ENCODE data around the gene ATP10A.
"Not testable (repeated sequence)": the region's sequence is repeated elsewhere in the genome, so short reads cannot be mapped to it uniquely, and the experiment has no call there.

The ATP10A gene

GRCh38 chr15:25858952-25859760, 4.0 kb downstream of the ATP10A start:
- Histone ChIP-seq H3K36me3 (no peaks in the 10 kb centered on the region), H3K27ac (no peak overlapping the region), H3K4me3 (ENCODE audit: low read depth in 1 of 2, low read length in 1 of 2) (no peak overlapping the region), H3K9me3 (no peaks in the 10 kb centered on the region), H3K4me1 (ENCODE audit: control insufficient read depth in 1 of 2, insufficient read depth in 1 of 2, low read depth in 1 of 2, low read length in 1 of 2) (peaks cover 0 to 2% of the 10 kb centered on the region in 2 experiments), H3K27me3 (peaks cover 55% of the 10 kb centered on the region)
- TF ChIP-seq, protein P1, sequence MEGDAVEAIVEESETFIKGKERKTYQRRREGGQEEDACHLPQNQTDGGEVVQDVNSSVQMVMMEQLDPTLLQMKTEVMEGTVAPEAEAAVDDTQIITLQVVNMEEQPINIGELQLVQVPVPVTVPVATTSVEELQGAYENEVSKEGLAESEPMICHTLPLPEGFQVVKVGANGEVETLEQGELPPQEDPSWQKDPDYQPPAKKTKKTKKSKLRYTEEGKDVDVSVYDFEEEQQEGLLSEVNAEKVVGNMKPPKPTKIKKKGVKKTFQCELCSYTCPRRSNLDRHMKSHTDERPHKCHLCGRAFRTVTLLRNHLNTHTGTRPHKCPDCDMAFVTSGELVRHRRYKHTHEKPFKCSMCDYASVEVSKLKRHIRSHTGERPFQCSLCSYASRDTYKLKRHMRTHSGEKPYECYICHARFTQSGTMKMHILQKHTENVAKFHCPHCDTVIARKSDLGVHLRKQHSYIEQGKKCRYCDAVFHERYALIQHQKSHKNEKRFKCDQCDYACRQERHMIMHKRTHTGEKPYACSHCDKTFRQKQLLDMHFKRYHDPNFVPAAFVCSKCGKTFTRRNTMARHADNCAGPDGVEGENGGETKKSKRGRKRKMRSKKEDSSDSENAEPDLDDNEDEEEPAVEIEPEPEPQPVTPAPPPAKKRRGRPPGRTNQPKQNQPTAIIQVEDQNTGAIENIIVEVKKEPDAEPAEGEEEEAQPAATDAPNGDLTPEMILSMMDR (IDR thresholded peaks at IDR 0.05): no peak

DNA sequence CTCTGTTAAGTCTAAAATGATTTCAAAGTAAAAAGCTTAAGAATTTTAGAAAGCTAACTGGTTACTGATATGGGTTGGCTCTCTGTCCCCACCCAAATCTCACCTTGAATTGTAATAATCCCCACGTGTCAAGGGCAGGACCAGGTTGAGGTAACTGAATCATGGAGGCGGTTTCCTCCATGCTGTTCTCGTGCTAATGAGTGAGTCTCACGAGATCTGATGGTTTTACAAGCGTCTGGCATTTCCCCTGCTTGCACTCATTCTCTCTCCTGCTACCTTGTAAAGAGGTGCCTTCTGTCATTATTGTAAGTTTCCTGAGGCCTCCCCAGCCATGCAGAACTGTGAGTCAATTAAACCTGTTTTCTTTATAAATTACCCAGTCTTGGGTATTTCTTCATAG, 7.1 kb downstream of the ATP10A start:
- peaks cover 24% of the 10 kb centered on the region for H3K27me3 ChIP-seq
- not testable (repeated sequence) for H3K9me3 ChIP-seq; H3K4me3 ChIP-seq (ENCODE audit: low read depth in 1 of 2, low read length in 1 of 2); H3K36me3 ChIP-seq; H3K4me1 ChIP-seq (ENCODE audit: control insufficient read depth in 1 of 2, insufficient read depth in 1 of 2, low read depth in 1 of 2, low read length in 1 of 2); H3K27ac ChIP-seq

DNA sequence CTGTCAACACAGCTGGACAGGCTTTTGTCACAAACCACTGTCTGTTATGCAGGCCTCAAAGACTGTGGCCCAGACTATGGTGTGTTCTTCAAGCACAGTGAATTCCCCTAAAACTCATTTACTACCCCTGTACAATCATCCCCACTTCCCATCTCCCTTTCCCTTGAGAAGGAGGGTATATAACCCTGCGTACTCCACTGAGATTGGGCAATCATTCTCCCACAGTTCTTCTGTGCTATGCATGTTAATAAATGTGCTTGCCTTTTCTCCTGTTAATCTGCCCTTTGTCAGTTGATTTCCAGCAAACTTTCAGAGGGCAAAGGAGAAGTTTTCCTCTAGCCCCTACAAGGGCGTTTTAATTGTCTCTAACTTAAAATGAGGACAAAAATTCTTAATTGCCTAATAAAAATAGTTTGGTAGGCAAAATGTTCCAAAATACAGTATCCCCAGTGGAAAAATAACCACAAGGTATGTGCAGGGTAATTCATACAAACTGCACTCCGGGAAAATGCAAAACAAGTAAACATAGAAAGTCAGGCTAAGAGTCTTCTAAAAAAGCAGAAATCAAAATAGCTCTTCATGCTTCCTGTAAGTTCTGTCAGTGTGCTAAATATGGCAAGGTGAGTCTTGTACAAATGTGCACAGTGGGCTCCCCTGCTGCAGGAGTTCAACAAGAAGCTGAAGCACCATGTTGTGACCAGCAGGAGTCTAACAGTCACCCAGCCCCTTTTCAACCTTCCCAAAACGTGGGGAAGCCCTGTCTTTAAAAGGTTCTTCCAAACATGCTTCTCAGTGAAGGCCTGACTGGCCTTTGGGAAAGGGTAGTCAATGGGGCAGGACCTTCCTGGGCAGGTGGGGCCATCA, 10.2 kb downstream of the ATP10A start:
- H3K4me1 ChIP-seq (ENCODE audit: control insufficient read depth in 1 of 2, insufficient read depth in 1 of 2, low read depth in 1 of 2, low read length in 1 of 2): no peaks in the 10 kb centered on the region
- peaks cover 18% of the 10 kb centered on the region for H3K27me3 ChIP-seq
- no peak overlapping the region for H3K27ac ChIP-seq
- TF ChIP-seq, protein P1 (IDR thresholded peaks at IDR 0.05): no peak
- no peaks in the 10 kb centered on the region for H3K36me3 ChIP-seq
- H3K9me3 ChIP-seq: no peaks in the 10 kb centered on the region
- H3K4me3 ChIP-seq (ENCODE audit: low read depth in 1 of 2, low read length in 1 of 2): no peak overlapping the region

- no peak overlapping the region for H3K27ac ChIP-seq
- no peaks in the 10 kb centered on the region for H3K4me1 ChIP-seq (ENCODE audit: control insufficient read depth in 1 of 2, insufficient read depth in 1 of 2, low read depth in 1 of 2, low read length in 1 of 2)
- TF ChIP-seq, protein P1 (IDR thresholded peaks at IDR 0.05): no peak
- H3K4me3 ChIP-seq (ENCODE audit: low read depth in 1 of 2, low read length in 1 of 2): no peak overlapping the region
- H3K36me3 ChIP-seq: no peaks in the 10 kb centered on the region
- no peaks in the 10 kb centered on the region for H3K9me3 ChIP-seq
- H3K27me3 ChIP-seq: peaks cover 18% of the 10 kb centered on the region
These were observed 11.1 kb downstream of the ATP10A start for GRCh38 chr15:25852027-25852426.

DNA sequence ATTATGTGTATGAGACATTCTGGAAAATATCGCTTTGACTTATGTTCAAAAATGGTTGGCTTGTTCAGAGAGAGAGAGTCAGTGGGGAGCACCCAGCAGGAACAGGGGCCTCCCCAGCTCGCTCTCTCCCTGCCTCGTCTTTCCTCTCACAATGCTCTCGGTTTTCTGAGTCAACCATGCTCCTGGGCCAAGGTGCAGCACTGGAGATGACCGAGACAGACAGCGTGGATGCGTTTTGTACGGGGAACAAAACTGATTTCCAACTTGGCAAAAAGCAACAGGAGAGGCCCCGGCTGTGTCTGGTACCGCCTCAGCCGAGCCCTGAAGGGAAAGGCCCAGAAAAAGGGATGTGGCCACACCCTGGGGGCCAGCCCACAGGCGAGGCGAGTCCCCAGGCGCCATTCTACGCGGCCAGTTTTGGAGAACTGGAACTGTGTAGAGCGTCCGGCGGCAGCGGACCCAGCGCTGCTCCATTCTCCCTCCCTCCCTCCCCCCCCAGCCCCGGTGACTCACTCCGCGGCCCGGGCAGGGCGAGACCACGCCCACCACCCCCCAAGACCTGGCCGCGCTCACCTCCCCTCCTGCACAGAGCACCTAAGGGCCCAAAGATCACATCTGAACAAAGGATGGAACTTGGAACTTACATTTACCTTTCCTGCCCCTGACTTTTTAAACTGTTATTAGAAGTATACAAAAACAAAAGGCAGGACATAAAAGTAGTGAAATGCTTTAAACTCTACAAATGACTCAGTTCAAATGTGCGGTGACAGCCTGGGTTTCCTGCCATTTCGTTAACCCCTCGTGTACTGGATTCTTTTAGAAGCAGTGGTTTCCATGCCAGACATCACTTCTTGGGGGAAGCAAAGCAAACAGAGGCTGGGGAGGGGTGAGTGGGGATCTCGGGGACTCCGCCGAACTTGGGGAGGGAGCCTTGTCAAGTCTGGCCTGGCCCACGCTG, 12.7 kb downstream of the ATP10A start:
- TF ChIP-seq, protein P1 (IDR thresholded peaks at IDR 0.05): no peak
- H3K4me1 ChIP-seq (ENCODE audit: control insufficient read depth in 1 of 2, insufficient read depth in 1 of 2, low read depth in 1 of 2, low read length in 1 of 2): no peaks in the 10 kb centered on the region
- peaks cover 18% of the 10 kb centered on the region for H3K27me3 ChIP-seq
- no peaks in the 10 kb centered on the region for H3K36me3 ChIP-seq
- no peak overlapping the region for H3K4me3 ChIP-seq (ENCODE audit: low read depth in 1 of 2, low read length in 1 of 2)
- no peaks in the 10 kb centered on the region for H3K9me3 ChIP-seq
- no peak overlapping the region for H3K27ac ChIP-seq
